HG02970 (cell line): ENCODE data around the gene BMAL2.

Experiments used
- ATAC-seq: cut with Tn5 transposase; IDR thresholded peaks from one replicate; pipeline ENCODE4 v1.9.1; 2021; ENCODE audit warnings: mild to moderate bottlenecking, moderate library complexity, moderate number of reproducible peaks; ENCODE audit not compliant: unreplicated experiment, low FRiP score

BMAL2 gene

GRCh38 chr12:27355486-27355885 is 22.9 kb downstream of the BMAL2 start:
- ATAC-seq, result no peak

- ATAC-seq, result no peak
Observed at GRCh38 chr12:27355979-27356378, 23.3 kb downstream of the BMAL2 start.

- no peak for ATAC-seq
Observed at GRCh38 chr12:27359578-27360340, 27.1 kb downstream of the BMAL2 start.

- no peak for ATAC-seq
Observed at GRCh38 chr12:27361372-27361771, 28.7 kb downstream of the BMAL2 start.

- ATAC-seq, result no peak
Observed at GRCh38 chr12:27366621-27367020, 34.0 kb downstream of the BMAL2 start.

- ATAC-seq, result no peak
Observed at GRCh38 chr12:27367078-27367477, 34.4 kb downstream of the BMAL2 start.

GRCh38 chr12:27382171-27382795 is 49.6 kb downstream of the BMAL2 start:
- no peak for ATAC-seq
